A549 (cell line): Measurements from ENCODE around the gene AWAT2. TPM values are rescaled to one million over a fixed set of nuclear protein-coding genes. Genes with fewer than 3 reads are reported as not detected.
"Not testable (repeated sequence)": the region's sequence is repeated elsewhere in the genome, so short reads cannot be mapped to it uniquely, and the experiment has no call there.

Experiments used
- ATAC-seq, 2 experiments: fragments of 200-7000 bp in 1 of 2; fragments of >200 bp in 1 of 2; cut with Nextera tagmentation in 1 of 2; cut with Tn5 transposase in 1 of 2; 3 replicates each; pipeline versions ENCODE4 v1.8.0 to v1.9.1; 2018 to 2020; ENCODE audit warnings: mild to moderate bottlenecking in 1 of 2, moderate library complexity in 1 of 2
- CTCF ChIA-PET: fragments of 300-600 bp; sonication (Branson Sonifier 250); formaldehyde crosslinking; extraction: SDS; loops from one replicate; lab custom pipeline; 2021; ENCODE audit warnings: antibody characterized with exemption, inconsistent platforms; lab: Yijun Ruan, JAX
- POLR2A ChIA-PET: fragments of 350-600 bp; formaldehyde crosslinking; extraction: SDS; loops from one replicate; lab custom pipeline; 2021; ENCODE audit warnings: antibody characterized with exemption, inconsistent platforms; lab: Yijun Ruan, JAX
- DNase-seq, 2 experiments: peaks; one replicate each; pipeline versions ENCODE4 v3.0.0 to v3.0.0-alpha.2; 2011 to 2016; ENCODE audit warnings: low read depth in 1 of 2, low spot score in 1 of 2
- FAIRE-seq: peaks from 2 replicates; lab custom pipeline; 2011; peaks lifted over from hg19 to GRCh38; lab: Jason Lieb, UNC
- H3K27ac ChIP-seq, 2 experiments: fragments of >200 bp; sonication (Bioruptor Twin); formaldehyde crosslinking; 3 replicates each; pipeline ENCODE4 v1.5.1; 2016 to 2017
- H3K4me1 ChIP-seq: fragments of >200 bp; sonication (Bioruptor Twin); formaldehyde crosslinking; 3 replicates; pipeline ENCODE4 v1.6.1; 2016
- H3K4me2 ChIP-seq: fragments of >200 bp; sonication (Bioruptor Twin); formaldehyde crosslinking; 3 replicates; pipeline ENCODE4 v1.6.1; 2016
- H3K4me3 ChIP-seq: fragments of >200 bp; sonication (Bioruptor Twin); formaldehyde crosslinking; 3 replicates; pipeline ENCODE4 v1.5.1; 2016
- H3K9me3 ChIP-seq: fragments of >200 bp; sonication (Bioruptor Twin); formaldehyde crosslinking; 3 replicates; pipeline ENCODE4 v1.6.1; 2016
- BHLHE40 ChIP-seq: IDR thresholded peaks from 2 replicates; pipeline ENCODE4 v1.6.1; 2012; ENCODE audit warnings: low read depth, low read length, inconsistent platforms
- CHD2 ChIP-seq: fragments of 150-350 bp; IDR thresholded peaks from 2 replicates; pipeline ENCODE4 v1.6.1; 2014; ENCODE audit warnings: low read length; ENCODE audit not compliant: partially characterized antibody
- CHD4 ChIP-seq: fragments of 200-600 bp; sonication (generic); IDR thresholded peaks from 2 replicates; pipeline ENCODE4 v1.6.1; 2016; ENCODE audit warnings: antibody characterized with exemption, mild to moderate bottlenecking, borderline replicate concordance
- E2F6 ChIP-seq: IDR thresholded peaks from 2 replicates; pipeline ENCODE4 v1.6.1; 2012; ENCODE audit warnings: low read depth, borderline replicate concordance
- ESRRA ChIP-seq: fragments of 150-350 bp; IDR thresholded peaks from 2 replicates; pipeline ENCODE4 v1.6.1; 2014; ENCODE audit warnings: mild to moderate bottlenecking, low read length, borderline replicate concordance
- FOSB ChIP-seq: fragments of 250-450 bp; sonication (Bioruptor Pico); IDR thresholded peaks from 2 replicates; pipeline ENCODE4 v1.5.0; 2020; ENCODE audit warnings: mild to moderate bottlenecking, moderate library complexity
- FOSL2 ChIP-seq, 2 experiments: fragments of 450-650 bp in 1 of 2; fragments of >200 bp in 1 of 2; sonication (Bioruptor Twin) in 1 of 2; formaldehyde crosslinking; IDR thresholded peaks; 2 replicates each; pipeline versions ENCODE4 v1.5.0 to v1.6.1; 2016 to 2020; ENCODE audit warnings: mild to moderate bottlenecking in 1 of 2, moderate library complexity in 1 of 2
- GATA3 ChIP-seq: IDR thresholded peaks from 2 replicates; pipeline ENCODE4 v1.6.1; 2012; ENCODE audit warnings: borderline replicate concordance
- HEYL ChIP-seq: fragments of 250-450 bp; sonication (Bioruptor Pico); IDR thresholded peaks from 2 replicates; pipeline ENCODE4 v1.8.0; 2021; ENCODE audit warnings: mild to moderate bottlenecking, moderate library complexity
- HMGXB4 ChIP-seq: fragments of 250-450 bp; sonication (Bioruptor Pico); IDR thresholded peaks from 2 replicates; pipeline ENCODE4 v1.5.0; 2021; ENCODE audit warnings: mild to moderate bottlenecking, moderate library complexity, borderline replicate concordance
- HOXA7 ChIP-seq: fragments of 250-450 bp; sonication (Bioruptor Pico); IDR thresholded peaks from 2 replicates; pipeline ENCODE4 v1.5.0; 2020; ENCODE audit warnings: mild to moderate bottlenecking, moderate library complexity
- HOXB13 ChIP-seq: fragments of 250-450 bp; sonication (Bioruptor Pico); IDR thresholded peaks from 2 replicates; pipeline ENCODE4 v1.5.0; 2020; ENCODE audit warnings: low read depth, mild to moderate bottlenecking, moderate library complexity
- JUN ChIP-seq, 2 experiments: fragments of >200 bp; sonication (Bioruptor Twin); formaldehyde crosslinking; IDR thresholded peaks; 2 replicates in 1 of 2; 3 replicates in 1 of 2; pipeline ENCODE4 v1.6.1; 2016 to 2017
- KDM1A ChIP-seq: fragments of 200-600 bp; sonication (generic); IDR thresholded peaks from 2 replicates; pipeline ENCODE4 v1.6.1; 2016; ENCODE audit warnings: low read depth, mild to moderate bottlenecking
- MAFK ChIP-seq: fragments of 450-650 bp; IDR thresholded peaks from 2 replicates; pipeline ENCODE4 v1.6.1; 2014; ENCODE audit not compliant: partially characterized antibody
- RAD21 ChIP-seq, 2 experiments: fragments of >200 bp in 1 of 2; sonication (Bioruptor Twin) in 1 of 2; formaldehyde crosslinking in 1 of 2; IDR thresholded peaks in 1 of 2; conservative IDR thresholded peaks in 1 of 2; 2 replicates in 1 of 2; 3 replicates in 1 of 2; pipeline ENCODE4 v1.6.1; 2012 to 2018; ENCODE audit warnings: inconsistent platforms in 1 of 2
- RARB ChIP-seq: fragments of 250-450 bp; sonication (Bioruptor Pico); IDR thresholded peaks from 2 replicates; pipeline ENCODE4 v1.8.0; 2021; ENCODE audit warnings: mild to moderate bottlenecking, moderate library complexity
- RCOR1 ChIP-seq: fragments of 150-350 bp; IDR thresholded peaks from 2 replicates; pipeline ENCODE4 v1.6.1; 2014; ENCODE audit warnings: antibody characterized with exemption, low read length, low read depth
- SMC3 ChIP-seq: fragments of >200 bp; sonication (Bioruptor Twin); formaldehyde crosslinking; IDR thresholded peaks from 3 replicates; pipeline ENCODE4 v1.6.1; 2018; ENCODE audit warnings: inconsistent platforms
- SREBF2 ChIP-seq: fragments of 450-650 bp; IDR thresholded peaks from 2 replicates; pipeline ENCODE4 v1.6.1; 2014; ENCODE audit warnings: mild to moderate bottlenecking, moderate library complexity
- ZFP36 ChIP-seq: fragments of 450-650 bp; IDR thresholded peaks from 2 replicates; pipeline ENCODE4 v1.6.1; 2014; ENCODE audit warnings: borderline replicate concordance; ENCODE audit not compliant: partially characterized antibody
- ZSCAN20 ChIP-seq: fragments of 250-450 bp; sonication (Bioruptor Pico); IDR thresholded peaks from 2 replicates; pipeline ENCODE4 v1.8.0; 2022; ENCODE audit warnings: mild to moderate bottlenecking, moderate library complexity
- WGBS: methylation state at CpG from one replicate; pipeline ENCODE4 v1.1.6; 2017; ENCODE audit errors: missing lambda C conversion rate; 5-methylcytosine and 5-hydroxymethylcytosine counted together
- polyA plus RNA-seq, 4 experiments: library from polyadenylated mRNA; depleted of rRNA in 3 of 4; stranded (reverse); fragments of >200 nt; fragmentation: RNase III in 1 of 4; extraction: RNeasy Plus Mini Kit Qiagen cat#74134 plus additional on column Dnase treatment in 1 of 4; gene quantifications; 2 replicates in 3 of 4; 3 replicates in 1 of 4; pipeline ENCODE4 v1.2.3, GENCODE V29; 2011 to 2017
- TF ChIP-seq, protein P1 (sequence below): fragments of 150-350 bp; IDR thresholded peaks from 2 replicates; pipeline ENCODE4 v1.6.1; 2014; ENCODE audit warnings: low read depth, mild to moderate bottlenecking, low read length

Gene AWAT2
- polyA plus RNA-seq, 2 of the 4 experiments (the other 2 are of a cell fraction): not detected

DNA sequence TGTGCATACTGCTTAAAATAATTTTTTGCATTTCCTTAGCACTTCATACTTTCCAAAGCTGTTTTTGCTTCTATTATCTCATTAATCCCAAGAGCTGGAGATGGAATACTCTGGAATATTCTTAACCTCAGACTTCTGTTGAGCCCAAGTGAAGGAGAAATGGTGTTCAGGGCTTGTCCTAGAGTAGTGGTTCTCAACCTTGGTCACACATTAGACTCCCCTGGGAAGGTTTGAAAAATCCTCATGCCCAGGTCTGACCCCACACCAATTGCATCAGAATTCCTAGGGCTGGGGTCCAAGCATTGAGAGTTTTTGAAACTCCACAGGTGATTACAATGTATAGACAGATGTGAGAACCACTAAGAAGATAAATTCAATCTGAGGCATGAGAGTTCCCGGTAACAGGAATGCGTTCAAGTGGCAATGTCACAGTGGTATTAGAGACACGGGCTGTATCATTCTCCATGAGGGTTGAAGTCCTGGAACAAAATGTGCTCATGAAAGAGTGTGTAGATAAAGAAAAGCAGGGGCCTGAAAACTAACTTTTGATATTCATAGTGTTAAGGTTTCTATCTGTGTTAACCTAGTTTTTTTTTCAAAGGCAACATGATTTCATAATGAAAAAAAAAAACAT lies 47.9 kb downstream of the AWAT2 start (continued):
- TF ChIP-seq, protein P1, sequence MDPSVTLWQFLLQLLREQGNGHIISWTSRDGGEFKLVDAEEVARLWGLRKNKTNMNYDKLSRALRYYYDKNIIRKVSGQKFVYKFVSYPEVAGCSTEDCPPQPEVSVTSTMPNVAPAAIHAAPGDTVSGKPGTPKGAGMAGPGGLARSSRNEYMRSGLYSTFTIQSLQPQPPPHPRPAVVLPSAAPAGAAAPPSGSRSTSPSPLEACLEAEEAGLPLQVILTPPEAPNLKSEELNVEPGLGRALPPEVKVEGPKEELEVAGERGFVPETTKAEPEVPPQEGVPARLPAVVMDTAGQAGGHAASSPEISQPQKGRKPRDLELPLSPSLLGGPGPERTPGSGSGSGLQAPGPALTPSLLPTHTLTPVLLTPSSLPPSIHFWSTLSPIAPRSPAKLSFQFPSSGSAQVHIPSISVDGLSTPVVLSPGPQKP: no peak
- no peak for TF ChIP-seq HEYL (CRISPR knock-in tag)
- TF ChIP-seq GATA3: no peak

DNA sequence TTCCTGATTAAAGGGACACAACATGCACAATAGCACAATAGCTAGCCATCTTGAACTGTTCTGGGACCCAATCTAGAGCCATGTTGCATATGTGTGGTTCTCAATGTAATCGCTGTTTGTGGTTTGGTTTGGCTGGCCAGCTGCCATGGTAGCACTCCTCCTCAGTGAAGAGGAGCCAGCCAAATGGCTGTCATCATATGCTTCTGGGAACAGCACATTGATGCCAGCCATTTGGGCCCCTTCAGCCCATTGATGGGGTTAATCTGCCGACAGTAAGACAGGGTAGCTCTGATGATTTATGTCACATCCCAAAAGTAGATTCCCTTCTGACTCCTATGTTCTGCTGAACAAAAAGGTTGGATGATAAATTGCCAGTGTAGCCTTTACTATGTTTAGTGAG lies 48.5 kb downstream of the AWAT2 start:
- no peak for FAIRE-seq
- CTCF ChIA-PET: no interaction called here
- H3K4me2 ChIP-seq: no peak overlapping the region
- TF ChIP-seq ZFP36 (no peak), SREBF2 (no peak), RCOR1 (no peak), FOSB (CRISPR knock-in tag) (no peak), FOSL2 (IDR thresholded peaks at IDR 0.05) (no peak), FOSL2 (CRISPR knock-in tag; IDR thresholded peaks at IDR 0.05) (no peak), KDM1A (no peak), ESRRA (no peak), MAFK (no peak)
- TF ChIP-seq, all 56 proteins: peak for 0
- DNase-seq (no peak), ATAC-seq (no peak)
- H3K9me3 ChIP-seq: no peaks in the 10 kb centered on the region
- H3K4me1 ChIP-seq: no peaks in the 10 kb centered on the region
- no peak overlapping the region for H3K4me3 ChIP-seq
- no peak overlapping the region for H3K27ac ChIP-seq
- POLR2A ChIA-PET: no interaction called here
- WGBS: no CpG with 5 or more reads among the region's 2 CpGs

DNA sequence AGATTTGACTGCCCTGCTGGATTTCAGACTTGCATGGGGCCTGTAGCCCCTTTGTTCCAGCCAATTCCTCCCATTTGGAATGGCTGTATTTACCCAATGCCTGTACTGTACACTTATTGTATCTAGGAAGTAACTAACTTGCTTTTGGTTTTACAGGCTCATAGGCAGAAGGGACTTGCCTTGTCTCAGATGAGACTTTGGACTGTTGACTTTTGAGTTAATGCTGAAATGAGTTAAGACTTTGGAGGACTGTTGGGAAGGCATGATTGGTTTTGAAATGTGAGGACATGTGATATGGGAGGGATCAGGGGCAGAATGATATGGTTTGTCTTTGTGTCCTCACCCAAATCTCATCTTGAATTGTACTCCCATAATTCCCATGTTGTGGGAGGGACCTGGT lies 51.4 kb downstream of the AWAT2 start:
- H3K4me3 ChIP-seq, H3K9me3 ChIP-seq, H3K4me1 ChIP-seq, DNase-seq, H3K4me2 ChIP-seq, H3K27ac ChIP-seq, POLR2A ChIA-PET, ATAC-seq, FAIRE-seq, CTCF ChIA-PET: not testable (repeated sequence)

- ATAC-seq: no peak
- Histone ChIP-seq H3K4me2 (no peak overlapping the region), H3K27ac (no peak overlapping the region), H3K4me3 (no peak overlapping the region), H3K9me3 (no peaks in the 10 kb centered on the region), H3K4me1 (no peaks in the 10 kb centered on the region)
- no peak for FAIRE-seq
- ChIA-PET CTCF (no interaction called here), POLR2A (no interaction called here)
- no peak for DNase-seq
- no peak for TF ChIP-seq SMC3
- TF ChIP-seq HOXB13: no peak
Measured at GRCh38 chrX:69996113-69996468, 53.6 kb downstream of the AWAT2 start.

DNA sequence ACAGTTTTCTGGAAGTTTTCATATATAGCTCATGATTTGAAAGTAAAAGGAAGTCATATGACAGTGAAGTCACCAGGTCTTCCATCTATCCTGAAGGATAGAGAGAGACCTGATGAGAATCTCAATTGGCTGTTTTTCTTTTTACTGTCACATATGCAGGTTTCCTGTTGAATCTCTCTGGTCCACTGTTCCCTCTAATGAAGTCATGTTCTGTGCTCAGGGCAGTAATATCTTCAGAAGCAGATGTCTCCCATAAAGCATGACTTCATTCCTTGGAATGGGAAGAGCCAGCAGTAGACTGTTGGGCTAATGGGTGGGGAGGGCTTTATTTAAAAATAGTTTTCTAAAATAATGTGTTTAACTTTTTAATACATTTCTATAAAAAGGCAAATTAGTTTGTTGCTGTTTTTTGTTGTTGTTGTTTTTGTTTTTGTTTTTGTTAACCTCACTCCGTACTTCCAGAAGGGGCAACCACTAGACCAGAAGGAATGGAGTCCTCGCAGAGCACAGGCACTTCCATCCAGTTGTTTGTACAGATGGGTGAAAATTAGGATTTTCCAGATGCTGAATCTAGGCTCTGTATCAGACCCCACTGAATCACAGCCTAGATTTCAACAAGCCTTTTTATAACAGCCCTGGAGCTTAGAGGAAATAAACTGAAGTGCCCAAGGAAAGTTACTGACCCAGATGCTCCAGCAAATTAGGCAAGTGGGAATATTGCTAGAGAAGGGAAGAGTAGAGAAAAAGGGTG lies 54.2 kb downstream of the AWAT2 start:
- FAIRE-seq (no peak), ATAC-seq (no peak), DNase-seq (no peak)
- no peaks in the 10 kb centered on the region for H3K4me1 ChIP-seq
- no peak overlapping the region for H3K4me2 ChIP-seq
- H3K4me3 ChIP-seq: no peak overlapping the region
- ChIA-PET POLR2A (no interaction called here), CTCF (no interaction called here)
- no peak overlapping the region for H3K27ac ChIP-seq
- WGBS: 0% methylated on average over 2 of the region's 2 CpGs
- H3K9me3 ChIP-seq: no peaks in the 10 kb centered on the region
- TF ChIP-seq CHD2 (no peak), ZFP36 (no peak), HMGXB4 (CRISPR knock-in tag) (no peak), BHLHE40 (no peak), RARB (no peak), RCOR1 (no peak), GATA3 (no peak), E2F6 (no peak), CHD4 (no peak), RAD21 (conservative IDR thresholded peaks at IDR 0.05 in 1 of 2, IDR thresholded peaks at IDR 0.05 in 1 of 2) (no peak), HOXA7 (CRISPR knock-in tag) (no peak), JUN (IDR thresholded peaks at IDR 0.05) (no peak), ZSCAN20 (CRISPR knock-in tag) (no peak)
- TF ChIP-seq, protein P1: no peak
